Fibroblast of lung (primary cell): ENCODE results near the gene C1QB. TPM values are rescaled to one million over a fixed set of nuclear protein-coding genes. Genes with fewer than 3 reads are reported as not detected.

Experiments
- DNase-seq, 2 donors: peaks; one replicate each; pipeline versions ENCODE4 v3.0.0 to v3.0.0-alpha.2; 2010; ENCODE audit warnings: low read depth in 2 of 2
- H2AFZ ChIP-seq: 2 replicates; pipeline ENCODE4 v1.5.1; 2012; ENCODE audit warnings: low read length, control low read depth, inconsistent platforms
- H3K27ac ChIP-seq: 2 replicates; pipeline ENCODE4 v1.5.1; 2011; ENCODE audit warnings: low read length, control low read depth; ENCODE audit not compliant: insufficient read depth
- H3K27me3 ChIP-seq: 2 replicates; pipeline ENCODE4 v1.5.1; 2011; ENCODE audit warnings: mild to moderate bottlenecking, low read length; ENCODE audit not compliant: control insufficient read depth, insufficient read depth
- H3K36me3 ChIP-seq: 2 replicates; pipeline ENCODE4 v1.5.1; 2011; ENCODE audit warnings: low read length; ENCODE audit not compliant: control insufficient read depth, insufficient read depth
- H3K4me1 ChIP-seq: 2 replicates; pipeline ENCODE4 v1.5.1; 2011; ENCODE audit warnings: low read length; ENCODE audit not compliant: control insufficient read depth, insufficient read depth; ENCODE audit errors: extremely low read depth
- H3K4me2 ChIP-seq: 2 replicates; pipeline ENCODE4 v1.5.1; 2011; ENCODE audit warnings: low read length, control low read depth; ENCODE audit not compliant: insufficient read depth; ENCODE audit errors: extremely low read depth
- H3K4me3 ChIP-seq, 4 experiments: fragments of 200-600 bp in 1 of 4; sonication (generic) in 1 of 4; replicated peaks in 1 of 4; 2 replicates each; pipeline ENCODE4 v1.5.1; 2011 to 2016; ENCODE audit warnings: low read length in 4 of 4, low read depth in 3 of 4, mild to moderate bottlenecking in 3 of 4, control low read depth in 2 of 4, inconsistent platforms in 1 of 4, mixed read lengths in 1 of 4; ENCODE audit not compliant: insufficient read depth in 1 of 4; ENCODE audit errors: control extremely low read depth in 1 of 4
- H3K79me2 ChIP-seq: 2 replicates; pipeline ENCODE4 v1.5.1; 2012; ENCODE audit warnings: mild to moderate bottlenecking, low read length, inconsistent platforms; ENCODE audit not compliant: control insufficient read depth, insufficient read depth
- H3K9ac ChIP-seq: 2 replicates; pipeline ENCODE4 v1.5.1; 2011; ENCODE audit warnings: mild to moderate bottlenecking, low read length, control low read depth; ENCODE audit not compliant: insufficient read depth
- H3K9me3 ChIP-seq: 2 replicates; pipeline ENCODE4 v1.5.1; 2012; ENCODE audit warnings: low read depth, low read length; ENCODE audit not compliant: control insufficient read depth, insufficient read depth
- H4K20me1 ChIP-seq: 2 replicates; pipeline ENCODE4 v1.5.1; 2011; ENCODE audit warnings: low read length; ENCODE audit not compliant: control insufficient read depth, insufficient read depth; ENCODE audit errors: extremely low read depth
- EZH2 ChIP-seq: IDR thresholded peaks from 2 replicates; pipeline ENCODE4 v1.5.1; 2012; ENCODE audit warnings: low read length, control low read depth, mild to moderate bottlenecking; ENCODE audit errors: missing control alignments
- polyA plus RNA-seq, 2 donors: library from polyadenylated mRNA; depleted of rRNA in 1 of 2; stranded (reverse) in 1 of 2; unstranded in 1 of 2; fragments of >200 nt; gene quantifications; 2 replicates each; pipeline ENCODE4 v1.2.1, GENCODE V29; 2011 to 2012; ENCODE audit warnings: missing spikeins in 1 of 2
- total RNA-seq: library from RNA; depleted of rRNA; stranded (reverse); fragments of >200 nt; gene quantifications from 2 replicates; pipeline ENCODE4 v1.2.1, GENCODE V29; 2014
- TF ChIP-seq, protein P1 (sequence below), 2 donors: IDR thresholded peaks in 1 of 2; conservative IDR thresholded peaks in 1 of 2; 1 replicate in 1 of 2; 2 replicates in 1 of 2; pipeline ENCODE4 v1.5.1; 2011 to 2012; ENCODE audit warnings: low read length in 2 of 2, control low read depth in 1 of 2, inconsistent platforms in 1 of 2, low read depth in 1 of 2, mild to moderate bottlenecking in 1 of 2

C1QB gene
- total and polyA plus RNA-seq, 2 donors (not counting 1 experiment from before 2014, with no cell fraction given): not detected

DNA sequence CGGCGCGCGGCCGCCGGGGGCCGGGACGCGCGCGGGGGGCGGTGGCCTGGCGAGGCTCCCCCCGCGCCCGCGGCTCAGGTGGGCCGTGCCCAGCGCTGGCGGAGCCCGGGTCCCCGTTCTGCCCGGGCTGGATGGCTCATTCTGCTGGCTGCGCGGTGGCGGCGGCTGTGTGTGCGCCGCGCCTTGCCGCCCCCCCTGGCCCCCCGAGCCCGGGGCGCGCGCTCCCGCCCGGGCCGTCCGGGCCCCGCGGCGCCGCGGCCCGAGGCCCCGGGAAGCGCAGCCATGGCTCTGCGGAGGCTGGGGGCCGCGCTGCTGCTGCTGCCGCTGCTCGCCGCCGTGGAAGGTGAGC lies 57.6 kb downstream of the C1QB start, which contains the start of gene EPHB2:
EPHB2 (plus strand) TSS at position 139 of the 349 bp plus-strand sequence; CDS start at position 283, 144 bp downstream.
- H3K27me3 ChIP-seq: no peaks in the 10 kb centered on the region
- no peaks in the 10 kb centered on the region for H4K20me1 ChIP-seq
- no peak for TF ChIP-seq EZH2
- TF ChIP-seq, protein P1, sequence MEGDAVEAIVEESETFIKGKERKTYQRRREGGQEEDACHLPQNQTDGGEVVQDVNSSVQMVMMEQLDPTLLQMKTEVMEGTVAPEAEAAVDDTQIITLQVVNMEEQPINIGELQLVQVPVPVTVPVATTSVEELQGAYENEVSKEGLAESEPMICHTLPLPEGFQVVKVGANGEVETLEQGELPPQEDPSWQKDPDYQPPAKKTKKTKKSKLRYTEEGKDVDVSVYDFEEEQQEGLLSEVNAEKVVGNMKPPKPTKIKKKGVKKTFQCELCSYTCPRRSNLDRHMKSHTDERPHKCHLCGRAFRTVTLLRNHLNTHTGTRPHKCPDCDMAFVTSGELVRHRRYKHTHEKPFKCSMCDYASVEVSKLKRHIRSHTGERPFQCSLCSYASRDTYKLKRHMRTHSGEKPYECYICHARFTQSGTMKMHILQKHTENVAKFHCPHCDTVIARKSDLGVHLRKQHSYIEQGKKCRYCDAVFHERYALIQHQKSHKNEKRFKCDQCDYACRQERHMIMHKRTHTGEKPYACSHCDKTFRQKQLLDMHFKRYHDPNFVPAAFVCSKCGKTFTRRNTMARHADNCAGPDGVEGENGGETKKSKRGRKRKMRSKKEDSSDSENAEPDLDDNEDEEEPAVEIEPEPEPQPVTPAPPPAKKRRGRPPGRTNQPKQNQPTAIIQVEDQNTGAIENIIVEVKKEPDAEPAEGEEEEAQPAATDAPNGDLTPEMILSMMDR (conservative IDR thresholded peaks at IDR 0.05 in 1 of 2, IDR thresholded peaks at IDR 0.05 in 1 of 2; ENCODE audit: low read depth in 1 of 2, low read length in 2 of 2): no peak
- no peak within 1 kb of the TSS for H3K27ac ChIP-seq
- H3K4me3 ChIP-seq: peak within 1 kb of the TSS; percentile 39 to 63 (median 51)
- no peaks in the 10 kb centered on the region for H3K36me3 ChIP-seq
- no peaks in the 10 kb centered on the region for H3K79me2 ChIP-seq
- peaks cover 9% of the 10 kb centered on the region for H3K4me1 ChIP-seq
- peak; percentile 28 to 34 for DNase-seq
- H2AFZ ChIP-seq: no peak within 1 kb of the TSS
- H3K4me2 ChIP-seq: peak within 1 kb of the TSS; percentile 90
- H3K9ac ChIP-seq: peak within 1 kb of the TSS; percentile 2
- no peaks in the 10 kb centered on the region for H3K9me3 ChIP-seq

- no peak overlapping the region for H3K27ac ChIP-seq
- H3K4me3 ChIP-seq: peak overlapping the region in 2 of 4 experiments; percentile 37 to 63
- peaks cover 9% of the 10 kb centered on the region for H3K4me1 ChIP-seq
- no peaks in the 10 kb centered on the region for H3K27me3 ChIP-seq
- H4K20me1 ChIP-seq: no peaks in the 10 kb centered on the region
- no peaks in the 10 kb centered on the region for H3K79me2 ChIP-seq
- no peaks in the 10 kb centered on the region for H3K9me3 ChIP-seq
- H3K4me2 ChIP-seq: no peak overlapping the region
- DNase-seq: no peak
- no peaks in the 10 kb centered on the region for H3K36me3 ChIP-seq
- no peak overlapping the region for H3K9ac ChIP-seq
- no peak overlapping the region for H2AFZ ChIP-seq
- no peak for TF ChIP-seq EZH2
- TF ChIP-seq, protein P1 (conservative IDR thresholded peaks at IDR 0.05 in 1 of 2, IDR thresholded peaks at IDR 0.05 in 1 of 2; ENCODE audit: low read depth in 1 of 2, low read length in 2 of 2): no peak
These were observed 58.0 kb downstream of the C1QB start for GRCh38 chr1:22711071-22711470.

Other genes starting within 250 kb of the C1QB start
- gene ZBTB40, start 201.4 kb upstream of the C1QB start, total RNA-seq: 9.5 and 12.4 TPM in 2 replicates
- gene ZBTB40, start 201.4 kb upstream of the C1QB start, polyA plus RNA-seq: 3.4 and 3.5 TPM in 2 replicates
- not detected in 2 replicates for gene EPHA8, start 89.7 kb upstream of the C1QB start, total RNA-seq
- not detected in 2 replicates for gene EPHA8, start 89.7 kb upstream of the C1QB start, polyA plus RNA-seq
- 0.26 TPM in 1 of 2 replicates, not detected in the other for gene C1QA, start 16.6 kb upstream of the C1QB start, total RNA-seq
- not detected in 2 replicates for gene C1QA, start 16.6 kb upstream of the C1QB start, polyA plus RNA-seq
- not detected in 2 replicates for gene C1QC, start 9.6 kb upstream of the C1QB start, total RNA-seq
- not detected in 2 replicates for gene C1QC, start 9.6 kb upstream of the C1QB start, polyA plus RNA-seq
- 11.2 and 12.3 TPM in 2 replicates for gene EPHB2, start 57.6 kb downstream of the C1QB start, total RNA-seq
- gene EPHB2, start 57.6 kb downstream of the C1QB start, polyA plus RNA-seq: 4.1 and 21.8 TPM in 2 replicates